ENCODE measurements around the gene PLEKHG4B. TPM values are rescaled to one million over a fixed set of nuclear protein-coding genes. Genes with fewer than 3 reads are reported as not detected.

The PLEKHG4B gene
- total RNA-seq, 1 donor from 2014 or later = 49.4 TPM

GRCh38 chr5:93221-93980 is 1.4 kb downstream of the PLEKHG4B start:
- H3K36me3 Mint-ChIP-seq (ENCODE audit: unreplicated experiment) = no peaks in the 10 kb centered on the region
- peaks cover 6% of the 10 kb centered on the region for H3K27me3 Mint-ChIP-seq (ENCODE audit: unreplicated experiment)
- TF ChIP-seq CTCF (IDR thresholded peaks at IDR 0.05; ENCODE audit: partially characterized antibody, unreplicated experiment) = no peak
- H3K27ac Mint-ChIP-seq (ENCODE audit: unreplicated experiment) = peak overlapping the region; percentile 38
- peaks cover 16% of the 10 kb centered on the region for H3K4me1 Mint-ChIP-seq (ENCODE audit: low read depth, unreplicated experiment)
- H3K4me3 Mint-ChIP-seq (ENCODE audit: unreplicated experiment) = peak overlapping the region; percentile 90
- DNase-seq = peak; percentile 22
- H3K9me3 Mint-ChIP-seq (ENCODE audit: unreplicated experiment) = peaks cover 2% of the 10 kb centered on the region

- TF ChIP-seq CTCF (IDR thresholded peaks at IDR 0.05; ENCODE audit: partially characterized antibody, unreplicated experiment) = no peak
- Mint-ChIP-seq H3K4me1 (ENCODE audit: low read depth, unreplicated experiment) (peaks cover 18% of the 10 kb centered on the region), H3K9me3 (ENCODE audit: unreplicated experiment) (peaks cover 2% of the 10 kb centered on the region), H3K36me3 (ENCODE audit: unreplicated experiment) (no peaks in the 10 kb centered on the region), H3K4me3 (ENCODE audit: unreplicated experiment) (peak overlapping the region; percentile 64), H3K27ac (ENCODE audit: unreplicated experiment) (no peak overlapping the region), H3K27me3 (ENCODE audit: unreplicated experiment) (peaks cover 6% of the 10 kb centered on the region)
- DNase-seq = peak; percentile 6
These were observed 2.3 kb downstream of the PLEKHG4B start for GRCh38 chr5:94113-94892.

GRCh38 chr5:95241-95980 is 3.4 kb downstream of the PLEKHG4B start:
- Mint-ChIP-seq H3K9me3 (ENCODE audit: unreplicated experiment) (peaks cover 2% of the 10 kb centered on the region), H3K27me3 (ENCODE audit: unreplicated experiment) (peaks cover 4% of the 10 kb centered on the region), H3K4me3 (ENCODE audit: unreplicated experiment) (no peak overlapping the region), H3K27ac (ENCODE audit: unreplicated experiment) (no peak overlapping the region), H3K4me1 (ENCODE audit: low read depth, unreplicated experiment) (peaks cover 27% of the 10 kb centered on the region), H3K36me3 (ENCODE audit: unreplicated experiment) (no peaks in the 10 kb centered on the region)
- TF ChIP-seq CTCF (IDR thresholded peaks at IDR 0.05; ENCODE audit: partially characterized antibody, unreplicated experiment) = no peak
- DNase-seq = peak; percentile 7

GRCh38 chr5:96976-97660 is 5.2 kb downstream of the PLEKHG4B start:
- no peak for DNase-seq
- no peak for TF ChIP-seq CTCF (IDR thresholded peaks at IDR 0.05; ENCODE audit: partially characterized antibody, unreplicated experiment)
- Mint-ChIP-seq H3K27ac (ENCODE audit: unreplicated experiment) (no peak overlapping the region), H3K36me3 (ENCODE audit: unreplicated experiment) (no peaks in the 10 kb centered on the region), H3K4me1 (ENCODE audit: low read depth, unreplicated experiment) (peaks cover 22% of the 10 kb centered on the region), H3K9me3 (ENCODE audit: unreplicated experiment) (peaks cover 2% of the 10 kb centered on the region), H3K4me3 (ENCODE audit: unreplicated experiment) (no peak overlapping the region), H3K27me3 (ENCODE audit: unreplicated experiment) (no peaks in the 10 kb centered on the region)

Data from glutamatergic neuron (in vitro differentiated cells).